K562 (cell line): ENCODE measurements around the gene SORBS2. TPM values are rescaled to one million over a fixed set of nuclear protein-coding genes. Genes with fewer than 3 reads are reported as not detected.

ENCODE experiments used
- ATAC-seq: fragments of 200-7000 bp; cut with Tn5 transposase; 3 replicates; pipeline ENCODE4 v1.9.1; 2020; ENCODE audit warnings: moderate library complexity
- BruUV-seq: library from RNA; stranded (reverse); fragments of 400-500 nt; replicated peaks from 2 replicates; lab custom pipeline; 2021; lab: Mats Ljungman, UMichigan
- CTCF ChIA-PET: fragments of 300-600 bp; formaldehyde crosslinking; extraction: SDS; loops from one replicate; lab custom pipeline; 2021; ENCODE audit warnings: low intra/inter-chr PET ratio; lab: Yijun Ruan, JAX
- POLR2A ChIA-PET: fragments of 300-600, 350-650 bp; sonication (Branson Sonifier 250); formaldehyde crosslinking; extraction: SDS; loops from one replicate; lab custom pipeline; 2021; ENCODE audit warnings: antibody characterized with exemption, inconsistent platforms; lab: Yijun Ruan, JAX
- DNase-seq, 4 experiments: peaks; one replicate each; pipeline versions ENCODE4 v3.0.0 to v3.0.0-alpha.2; 2011 to 2018; ENCODE audit warnings: low spot score in 3 of 4, mixed read lengths in 3 of 4; ENCODE audit errors: extremely low read depth in 1 of 4
- FAIRE-seq: peaks from 2 replicates; lab custom pipeline; 2011; peaks lifted over from hg19 to GRCh38; lab: Jason Lieb, UNC
- H2AFZ ChIP-seq: 2 replicates; pipeline ENCODE4 v1.6.0; 2011; ENCODE audit warnings: low read depth, low read length, control low read depth, inconsistent platforms
- H3K27ac ChIP-seq: fragments of 200-600 bp; 3 replicates; pipeline ENCODE4 v1.8.0; 2011; ENCODE audit warnings: low read depth, mild to moderate bottlenecking, control low read depth, inconsistent platforms, low read length, moderate library complexity, mixed read lengths; ENCODE audit errors: extremely low read depth
- H3K27me3 ChIP-seq, 2 experiments: fragments of 300-600 bp in 1 of 2; 2 replicates in 1 of 2; 3 replicates in 1 of 2; pipeline versions ENCODE4 v1.6.0 to v1.8.0; 2011; ENCODE audit warnings: inconsistent platforms in 2 of 2, low read length in 2 of 2, mild to moderate bottlenecking in 1 of 2, mixed read lengths in 1 of 2, moderate library complexity in 1 of 2; ENCODE audit not compliant: control insufficient read depth in 2 of 2, insufficient read depth in 2 of 2
- H3K36me3 ChIP-seq: fragments of 300-600 bp; 3 replicates; pipeline ENCODE4 v1.8.0; 2011; ENCODE audit warnings: mild to moderate bottlenecking, low read length, inconsistent platforms; ENCODE audit not compliant: control insufficient read depth, insufficient read depth
- H3K4me1 ChIP-seq, 2 experiments: fragments of 200-600 bp in 1 of 2; replicated peaks in 1 of 2; 2 replicates in 1 of 2; 3 replicates in 1 of 2; pipeline versions ENCODE4 v1.5.1 to v1.8.0; 2011; ENCODE audit warnings: inconsistent platforms in 2 of 2, low read length in 2 of 2, mild to moderate bottlenecking in 1 of 2, mixed read lengths in 1 of 2, moderate library complexity in 1 of 2; ENCODE audit not compliant: control insufficient read depth in 2 of 2, insufficient read depth in 2 of 2
- H3K4me2 ChIP-seq: 2 replicates; pipeline ENCODE4 v1.6.1; 2011; ENCODE audit warnings: low read length, control low read depth, inconsistent platforms, mixed read lengths; ENCODE audit not compliant: insufficient read depth
- H3K4me3 ChIP-seq: fragments of 200-600 bp; sonication (generic), shearing (Covaris generic); 2 replicates; pipeline ENCODE4 v1.5.1; 2016; ENCODE audit warnings: control low read depth, inconsistent platforms
- H3K79me2 ChIP-seq: fragments of 200-600 bp; 3 replicates; pipeline ENCODE4 v1.8.0; 2011; ENCODE audit warnings: low read length, inconsistent platforms; ENCODE audit not compliant: control insufficient read depth, insufficient read depth
- H3K9ac ChIP-seq, 2 experiments: 2 replicates each; pipeline versions ENCODE4 v1.6.0 to v1.6.1; 2011; ENCODE audit warnings: low read depth in 2 of 2, low read length in 2 of 2, control low read depth in 1 of 2, inconsistent platforms in 1 of 2, mild to moderate bottlenecking in 1 of 2, mixed read lengths in 1 of 2; ENCODE audit not compliant: insufficient read depth in 1 of 2
- H3K9me1 ChIP-seq: one replicate; pipeline ENCODE4 v1.6.0; 2011; ENCODE audit warnings: inconsistent platforms, mild to moderate bottlenecking, low read length, moderate library complexity; ENCODE audit not compliant: control insufficient read depth, insufficient read depth
- H3K9me3 ChIP-seq: replicated peaks from 2 replicates; pipeline ENCODE4 v1.5.1; 2011; ENCODE audit warnings: low read depth, low read length, inconsistent platforms; ENCODE audit not compliant: control insufficient read depth, insufficient read depth
- H4K20me1 ChIP-seq: replicated peaks from 2 replicates; pipeline ENCODE4 v1.6.1; 2011; ENCODE audit warnings: low read length, inconsistent platforms, mixed read lengths; ENCODE audit not compliant: control insufficient read depth, insufficient read depth
- MYBL2 ChIP-seq, 2 experiments: fragments of 450-650 bp in 1 of 2; sonication (generic) in 1 of 2; formaldehyde crosslinking in 1 of 2; IDR thresholded peaks; 2 replicates each; pipeline versions ENCODE4 v1.6.1 to v1.8.1; 2017 to 2022; ENCODE audit warnings: borderline replicate concordance in 1 of 2, inconsistent platforms in 1 of 2, low read depth in 1 of 2, mild to moderate bottlenecking in 1 of 2, missing genetic modification reagents in 1 of 2, moderate library complexity in 1 of 2
- SMAD4 ChIP-seq: fragments of 250-450 bp; sonication (Bioruptor Pico); conservative IDR thresholded peaks from 2 replicates; pipeline ENCODE4 v1.8.0; 2021; ENCODE audit warnings: inconsistent platforms, mild to moderate bottlenecking, moderate library complexity
- ZNF707 ChIP-seq: fragments of 250-450 bp; sonication (Bioruptor Pico); conservative IDR thresholded peaks from 2 replicates; pipeline ENCODE4 v1.8.0; 2022; ENCODE audit warnings: inconsistent platforms, mild to moderate bottlenecking, moderate library complexity
- WGBS: fragments of 100-300 bp; shearing (Covaris generic); methylation state at CpG from one replicate; pipeline ENCODE4 v1.1.6; 2016; ENCODE audit warnings: low coverage, mixed read lengths; ENCODE audit not compliant: insufficient coverage; ENCODE audit errors: missing lambda C conversion rate; 5-methylcytosine and 5-hydroxymethylcytosine counted together
- in situ Hi-C: fragments of 300-500 bp; cut with MboI; formaldehyde crosslinking; loops from 4 replicates; pipeline ENCODE4 v1.15.0; 2018; ENCODE audit warnings: inconsistent platforms, mixed read lengths
- intact Hi-C: fragments of 100-400 bp; cut with micrococcal nuclease; formaldehyde crosslinking; loops from 2 replicates; pipeline ENCODE4 v1.14.2; 2022
- polyA plus RNA-seq, 8 experiments: library from polyadenylated mRNA; depleted of rRNA in 4 of 8; stranded (reverse) in 5 of 8; unstranded in 3 of 8; fragments of >200 nt; fragmentation: Nextera tagmentation in 2 of 8; fragmentation: Illumina TruSeq in 1 of 8; extraction: Ambion mirVana in 2 of 8; extraction: Trizol in 1 of 8; gene quantifications; 2 replicates each; pipeline versions ENCODE4 v1.2.1 to v1.2.3, GENCODE V29; 2011 to 2014; ENCODE audit warnings: inconsistent platforms in 1 of 8, missing spikeins in 1 of 8
- total RNA-seq, 7 experiments: library from RNA; depleted of rRNA in 6 of 7; stranded (reverse); fragments of >200 nt in 6 of 7; fragmentation: Illumina TruSeq in 2 of 7; extraction: Trizol in 2 of 7; gene quantifications; 2 replicates each; pipeline versions ENCODE4 v1.2.1 to v1.2.3, GENCODE V29; 2011 to 2021; ENCODE audit warnings: low replicate concordance in 1 of 7

SORBS2 gene
- total and polyA plus RNA-seq, 9 of the 15 experiments (the other 6 are each of a cell fraction or from before 2014, with no cell fraction given) = 0.29 TPM; not detected in 8

DNA sequence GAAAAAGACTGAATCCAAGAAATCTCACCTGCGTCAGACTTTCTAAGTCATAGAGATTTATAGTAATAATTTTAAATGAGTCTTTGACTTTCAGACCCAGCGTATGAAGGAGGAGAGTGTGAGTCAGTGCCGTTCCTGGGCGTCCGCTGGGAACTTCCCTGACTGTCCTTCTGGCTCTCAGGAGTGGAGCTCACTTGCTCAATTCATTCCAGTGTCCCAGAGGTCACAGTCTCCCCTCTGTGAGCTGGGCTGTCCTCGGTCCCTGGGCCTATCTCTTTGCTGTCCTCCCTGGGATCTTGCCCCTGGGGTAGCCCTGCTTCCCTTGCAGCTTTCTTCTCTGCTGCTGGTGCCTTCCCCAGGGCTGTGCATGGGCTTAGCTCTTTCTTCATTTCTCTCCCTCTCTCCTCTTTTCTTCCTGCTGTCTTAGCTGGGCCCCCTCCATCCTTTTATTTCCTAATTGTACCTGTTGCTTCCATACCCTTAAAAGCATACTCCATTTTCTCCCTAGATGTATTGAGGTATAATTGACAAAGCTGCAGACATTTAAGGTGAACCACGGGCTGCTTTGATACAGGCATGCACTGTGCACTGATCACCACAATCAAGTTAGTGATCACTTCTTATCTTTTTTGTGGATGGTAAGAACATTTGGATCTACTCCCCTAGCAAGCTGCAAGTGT, 11.6 kb downstream of the SORBS2 start:
- Histone ChIP-seq H3K9me1 (no peaks in the 10 kb centered on the region), H3K27me3 (peaks cover 0 to 6% of the 10 kb centered on the region in 2 experiments; a peak in 3 of 5 replicates), H2AFZ (no peak overlapping the region), H3K79me2 (no peaks in the 10 kb centered on the region), H4K20me1 (no peaks in the 10 kb centered on the region), H3K9ac (no peak overlapping the region), H3K9me3 (no peaks in the 10 kb centered on the region), H3K4me2 (no peak overlapping the region), H3K27ac (no peak overlapping the region), H3K4me1 (no peaks in the 10 kb centered on the region), H3K36me3 (no peaks in the 10 kb centered on the region), H3K4me3 (no peak overlapping the region)
- intact Hi-C loops = no loop called here
- TF ChIP-seq SMAD4 = no peak
- ATAC-seq (no peak), FAIRE-seq (no peak), DNase-seq (no peak)
- in situ Hi-C loops = no loop called here
- BruUV-seq = no TSS peak
- ChIA-PET POLR2A (interaction anchor here (1.2 kb wide), 1 partner anchor 10 kb away, joined by 3 read pairs; no protein-coding TSS in a partner anchor), CTCF (no interaction called here)
- WGBS = 0% methylated on average over 7 of the region's 7 CpGs

- no peak overlapping the region for H3K4me3 ChIP-seq
- no peaks in the 10 kb centered on the region for H3K4me1 ChIP-seq
- H3K9ac ChIP-seq = no peak overlapping the region
- peaks cover 0 to 6% of the 10 kb centered on the region in 2 experiments; a peak in 3 of 5 replicates for H3K27me3 ChIP-seq
- DNase-seq (no peak), FAIRE-seq (no peak), ATAC-seq (no peak)
- H4K20me1 ChIP-seq = no peaks in the 10 kb centered on the region
- no peaks in the 10 kb centered on the region for H3K9me3 ChIP-seq
- intact Hi-C loops = no loop called here
- no peaks in the 10 kb centered on the region for H3K79me2 ChIP-seq
- no peak overlapping the region for H2AFZ ChIP-seq
- no peak overlapping the region for H3K27ac ChIP-seq
- ChIA-PET CTCF (no interaction called here), POLR2A (interaction anchor here (1.2 kb wide), 1 partner anchor 9 kb away, joined by 3 read pairs; no protein-coding TSS in a partner anchor)
- WGBS = under 1% methylated on average over 9 of the region's 10 CpGs
- no peaks in the 10 kb centered on the region for H3K36me3 ChIP-seq
- TF ChIP-seq ZNF707 (CRISPR knock-in tag) = no peak
- TF ChIP-seq MYBL2 (IDR thresholded peaks at IDR 0.05; ENCODE audit: low read depth) = no peak
- TF ChIP-seq MYBL2 (CRISPR knock-in tag; IDR thresholded peaks at IDR 0.05; ENCODE audit: borderline replicate concordance) = no peak
- in situ Hi-C loops = no loop called here
- no TSS peak for BruUV-seq
- no peaks in the 10 kb centered on the region for H3K9me1 ChIP-seq
- no peak overlapping the region for H3K4me2 ChIP-seq
Observed at GRCh38 chr4:185799442-185799841, 12.6 kb downstream of the SORBS2 start.
